Type B pancreatic cell (in vitro differentiated cells): ENCODE results near the gene PSMA7. TPM values are rescaled to one million over a fixed set of nuclear protein-coding genes. Genes with fewer than 3 reads are reported as not detected.

Source experiments
- DNase-seq: peaks from one replicate; pipeline ENCODE4 v3.0.0; 2021; ENCODE audit warnings: mixed read lengths; ENCODE audit not compliant: unreplicated experiment; ENCODE audit errors: extremely low spot score
- H3K27ac Mint-ChIP-seq: 2 replicates; pipeline ENCODE4 v1.8.0; 2021; ENCODE audit warnings: mild to moderate bottlenecking, mixed read lengths
- H3K27me3 Mint-ChIP-seq: 2 replicates; pipeline ENCODE4 v1.8.0; 2021; ENCODE audit warnings: mixed read lengths
- H3K36me3 Mint-ChIP-seq: 2 replicates; pipeline ENCODE4 v1.8.0; 2021; ENCODE audit warnings: mixed read lengths
- H3K4me1 Mint-ChIP-seq: one replicate; pipeline ENCODE4 v1.8.0; 2021; ENCODE audit warnings: mixed read lengths; ENCODE audit not compliant: unreplicated experiment
- H3K4me3 Mint-ChIP-seq: 2 replicates; pipeline ENCODE4 v1.8.0; 2021; ENCODE audit warnings: mild to moderate bottlenecking, mixed read lengths
- H3K9me3 Mint-ChIP-seq: 2 replicates; pipeline ENCODE4 v1.8.0; 2021; ENCODE audit warnings: mixed read lengths
- CTCF ChIP-seq: fragments of 200-600 bp; sonication (generic); conservative IDR thresholded peaks from 2 replicates; pipeline ENCODE4 v1.5.0; 2021; ENCODE audit warnings: antibody characterized with exemption, mild to moderate bottlenecking
- total RNA-seq: library from RNA; stranded (reverse); gene quantifications from 2 replicates; pipeline ENCODE4 v1.2.1, GENCODE V29; 2021; ENCODE audit warnings: low replicate concordance

The PSMA7 gene
- total RNA-seq, 1 donor from 2014 or later, result 236 TPM

DNA sequence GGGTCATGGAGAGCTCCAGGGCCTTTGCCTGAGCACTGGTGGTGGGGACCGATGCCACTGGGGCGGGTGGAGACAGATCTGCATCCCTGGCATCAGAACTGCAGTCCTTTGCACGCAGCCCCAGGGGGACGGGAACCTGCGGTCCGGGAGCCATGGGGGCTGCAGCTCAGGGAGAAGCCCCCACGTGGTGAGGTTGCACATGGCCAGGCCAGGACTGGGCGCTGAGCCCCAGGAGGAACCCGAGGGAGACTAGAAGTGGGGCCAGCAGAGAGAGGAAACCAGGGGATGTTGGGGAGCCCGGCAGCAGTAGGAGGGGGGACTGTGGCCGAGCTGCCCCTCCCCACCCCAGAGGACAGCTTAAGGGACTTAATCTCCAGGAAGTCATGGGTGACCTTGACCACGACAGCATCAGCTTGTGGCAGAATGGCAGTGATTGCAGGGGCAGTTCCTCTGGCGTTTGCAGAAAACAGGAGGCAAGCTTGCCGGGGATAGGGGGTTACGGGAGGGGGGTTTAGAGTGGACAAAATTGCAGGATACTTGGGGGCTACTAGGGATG lies 38.9 kb downstream of the PSMA7 start:
- DNase-seq, result no peak
- no peaks in the 10 kb centered on the region for H3K36me3 Mint-ChIP-seq
- peaks cover 13% of the 10 kb centered on the region for H3K27me3 Mint-ChIP-seq
- peaks cover 7% of the 10 kb centered on the region for H3K9me3 Mint-ChIP-seq
- H3K27ac Mint-ChIP-seq, result no peak overlapping the region
- no peak for TF ChIP-seq CTCF
- no peaks in the 10 kb centered on the region for H3K4me1 Mint-ChIP-seq
- no peak overlapping the region for H3K4me3 Mint-ChIP-seq

- peaks cover under 1% of the 10 kb centered on the region for H3K9me3 Mint-ChIP-seq
- H3K36me3 Mint-ChIP-seq, result no peaks in the 10 kb centered on the region
- H3K4me3 Mint-ChIP-seq, result no peak overlapping the region
- no peak overlapping the region for H3K27ac Mint-ChIP-seq
- TF ChIP-seq CTCF, result no peak
- peaks cover 13% of the 10 kb centered on the region for H3K27me3 Mint-ChIP-seq
- no peak for DNase-seq
- no peaks in the 10 kb centered on the region for H3K4me1 Mint-ChIP-seq
These were observed 39.5 kb downstream of the PSMA7 start for GRCh38 chr20:62103508-62104233.

GRCh38 chr20:62101078-62101477 lies 42.1 kb downstream of the PSMA7 start:
- no peak overlapping the region for H3K27ac Mint-ChIP-seq
- no peaks in the 10 kb centered on the region for H3K9me3 Mint-ChIP-seq

GRCh38 chr20:62097881-62098407 lies 45.2 kb downstream of the PSMA7 start:
- Mint-ChIP-seq H3K36me3 (no peaks in the 10 kb centered on the region), H3K4me1 (no peaks in the 10 kb centered on the region), H3K27me3 (peaks cover 7% of the 10 kb centered on the region), H3K4me3 (no peak overlapping the region), H3K9me3 (no peaks in the 10 kb centered on the region), H3K27ac (no peak overlapping the region)
- TF ChIP-seq CTCF, result no peak
- no peak for DNase-seq

More at GRCh38 chr20:62101078-62101477, 42.1 kb downstream of the PSMA7 start:
- DNase-seq, result no peak
- H3K4me3 Mint-ChIP-seq, result no peak overlapping the region
- no peak for TF ChIP-seq CTCF
- H3K4me1 Mint-ChIP-seq, result no peaks in the 10 kb centered on the region
- peaks cover 13% of the 10 kb centered on the region for H3K27me3 Mint-ChIP-seq
- H3K36me3 Mint-ChIP-seq, result no peaks in the 10 kb centered on the region

- Mint-ChIP-seq H3K4me1 (no peaks in the 10 kb centered on the region), H3K27ac (no peak overlapping the region), H3K27me3 (peaks cover 13% of the 10 kb centered on the region), H3K36me3 (no peaks in the 10 kb centered on the region), H3K9me3 (no peaks in the 10 kb centered on the region), H3K4me3 (no peak overlapping the region)
- DNase-seq, result no peak
- TF ChIP-seq CTCF, result no peak
These were observed 46.5 kb downstream of the PSMA7 start for GRCh38 chr20:62096421-62097380.
